Measurements from ENCODE around the gene ARSA. TPM values are rescaled to one million over a fixed set of nuclear protein-coding genes. Genes with fewer than 3 reads are reported as not detected.

The ARSA gene
- total RNA-seq, 1 experiment from 2014 or later, result 11.3 TPM

DNA sequence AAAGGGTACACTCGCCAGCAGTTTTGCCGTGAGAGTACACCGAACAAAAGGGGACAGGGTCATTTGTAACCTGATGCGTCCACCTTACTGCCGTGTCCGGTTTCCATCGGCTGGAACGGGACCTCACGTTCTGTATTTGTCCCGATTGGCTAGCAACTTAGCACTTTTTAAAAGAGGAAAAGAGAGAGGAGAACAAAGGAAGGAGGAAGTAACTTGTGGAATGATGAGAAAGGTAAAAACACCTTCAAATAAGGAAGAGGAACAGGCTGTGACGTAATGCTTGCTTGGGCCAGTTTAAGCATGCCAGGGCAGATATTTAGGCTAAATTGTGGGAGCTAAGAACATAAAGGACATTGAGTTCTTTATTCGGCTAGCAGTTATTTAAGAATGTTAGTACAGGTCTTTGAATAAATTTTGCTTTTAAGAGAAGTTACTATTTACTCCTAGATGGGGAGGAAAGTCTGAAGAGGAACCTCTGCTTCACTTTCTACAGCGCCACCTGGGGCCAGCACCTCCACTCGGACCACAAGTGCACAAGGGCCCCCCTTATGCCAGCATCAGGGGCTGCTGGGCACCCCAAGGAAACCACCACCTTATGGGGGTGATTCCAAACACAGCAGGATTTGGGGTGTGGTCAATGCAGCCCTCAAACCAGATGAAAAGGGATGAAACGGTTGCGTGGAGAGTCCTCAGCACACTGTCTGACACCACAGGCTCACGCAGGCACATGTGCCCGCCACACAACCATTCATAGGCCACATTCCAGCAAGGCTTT lies 5.8 kb downstream of the ARSA start:
- BruUV-seq (replicated peaks), result TSS peak; percentile 26
- intact Hi-C loops (cut with micrococcal nuclease), result loop anchor here (2.0 to 5.0 kb wide), 2 partner anchors 69 to 95 kb away; partner anchors contain the start of gene SCO2

DNA sequence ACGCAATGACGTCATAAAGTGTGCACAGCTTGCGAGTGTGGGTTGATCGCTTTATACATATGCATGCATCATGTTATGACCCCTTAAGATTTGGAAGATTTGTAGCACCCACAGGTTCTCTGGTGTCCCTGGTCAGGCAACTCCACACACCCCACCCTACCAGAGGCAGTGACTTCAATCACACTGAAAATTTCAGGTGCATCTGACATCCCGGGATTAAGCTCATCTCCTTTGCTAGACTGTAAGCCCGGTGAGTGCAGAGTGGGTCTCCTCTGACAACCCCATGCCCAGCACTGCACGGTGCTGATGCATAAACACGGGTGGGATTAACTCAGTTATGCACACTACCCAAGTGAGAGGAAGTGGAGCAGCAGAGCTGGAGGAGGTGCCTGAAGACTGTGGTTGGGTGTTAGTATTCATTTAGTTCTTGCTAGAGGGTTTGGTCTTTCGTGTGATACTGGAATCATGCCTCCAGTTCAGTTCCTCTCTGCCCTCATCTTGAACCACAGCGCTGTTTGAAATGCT lies 6.5 kb downstream of the ARSA start:
- ATAC-seq, result peak; percentile 55
- intact Hi-C loops (cut with micrococcal nuclease), result loop anchor here (2.0 to 5.0 kb wide), 2 partner anchors 69 to 94 kb away; partner anchors contain the start of gene SCO2
- no peak overlapping the region for H3K27ac ChIP-seq (ENCODE audit: low read length)
- H3K9me3 ChIP-seq (ENCODE audit: low read length), result no peaks in the 10 kb centered on the region
- H3K4me1 ChIP-seq (ENCODE audit: insufficient read depth, low read length), result peaks cover 15% of the 10 kb centered on the region; the same call in 1 of the 2 replicates
- no peak for DNase-seq
- H3K79me2 ChIP-seq (ENCODE audit: low read length), result no peaks in the 10 kb centered on the region
- H3K4me3 ChIP-seq (ENCODE audit: low read length), result peak overlapping the region; percentile 75
- no peaks in the 10 kb centered on the region for H3K27me3 ChIP-seq (ENCODE audit: low read length)
- POLR2A ChIA-PET (ENCODE audit: unreplicated experiment), result no interaction called here
- H3K9me2 ChIP-seq (replicated peaks; ENCODE audit: low read length), result no peaks in the 10 kb centered on the region
- H2AFZ ChIP-seq (ENCODE audit: low read length), result peak overlapping the region; percentile 57
- H3F3A ChIP-seq (ENCODE audit: low read length, unreplicated experiment), result no peaks in the 10 kb centered on the region
- H4K20me1 ChIP-seq (ENCODE audit: low read length), result no peaks in the 10 kb centered on the region
- BruUV-seq (replicated peaks), result TSS peak; percentile 19
- TF ChIP-seq EZH2phosphoT487 (IDR thresholded peaks at IDR 0.05; ENCODE audit: borderline replicate concordance, low read length) (no peak), EZH2 (IDR thresholded peaks at IDR 0.05; ENCODE audit: low read length, unreplicated experiment) (no peak)
- TF ChIP-seq, protein P1, sequence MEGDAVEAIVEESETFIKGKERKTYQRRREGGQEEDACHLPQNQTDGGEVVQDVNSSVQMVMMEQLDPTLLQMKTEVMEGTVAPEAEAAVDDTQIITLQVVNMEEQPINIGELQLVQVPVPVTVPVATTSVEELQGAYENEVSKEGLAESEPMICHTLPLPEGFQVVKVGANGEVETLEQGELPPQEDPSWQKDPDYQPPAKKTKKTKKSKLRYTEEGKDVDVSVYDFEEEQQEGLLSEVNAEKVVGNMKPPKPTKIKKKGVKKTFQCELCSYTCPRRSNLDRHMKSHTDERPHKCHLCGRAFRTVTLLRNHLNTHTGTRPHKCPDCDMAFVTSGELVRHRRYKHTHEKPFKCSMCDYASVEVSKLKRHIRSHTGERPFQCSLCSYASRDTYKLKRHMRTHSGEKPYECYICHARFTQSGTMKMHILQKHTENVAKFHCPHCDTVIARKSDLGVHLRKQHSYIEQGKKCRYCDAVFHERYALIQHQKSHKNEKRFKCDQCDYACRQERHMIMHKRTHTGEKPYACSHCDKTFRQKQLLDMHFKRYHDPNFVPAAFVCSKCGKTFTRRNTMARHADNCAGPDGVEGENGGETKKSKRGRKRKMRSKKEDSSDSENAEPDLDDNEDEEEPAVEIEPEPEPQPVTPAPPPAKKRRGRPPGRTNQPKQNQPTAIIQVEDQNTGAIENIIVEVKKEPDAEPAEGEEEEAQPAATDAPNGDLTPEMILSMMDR (conservative IDR thresholded peaks at IDR 0.05; ENCODE audit: low read depth, low read length), result no peak
- H3K4me2 ChIP-seq (ENCODE audit: low read length), result peak overlapping the region; percentile 98
- no peaks in the 10 kb centered on the region for H3K36me3 ChIP-seq (ENCODE audit: low read depth, low read length)
- CTCF ChIA-PET, result interaction anchor here (1.1 to 1.8 kb wide), 2 partner anchors 21 to 96 kb away, joined by 3 to 16 read pairs; partner anchors contain the start of genes MAPK8IP2 and SCO2
- H3K9ac ChIP-seq (ENCODE audit: low read length), result no peak overlapping the region

More for the DNA sequence above, 5.8 kb downstream of the ARSA start:
- H3K9ac ChIP-seq (ENCODE audit: low read length), result no peak overlapping the region
- H3K27me3 ChIP-seq (ENCODE audit: low read length), result no peaks in the 10 kb centered on the region
- no peaks in the 10 kb centered on the region for H3K9me2 ChIP-seq (replicated peaks; ENCODE audit: low read length)
- no peaks in the 10 kb centered on the region for H3K79me2 ChIP-seq (ENCODE audit: low read length)
- POLR2A ChIA-PET (ENCODE audit: unreplicated experiment), result no interaction called here
- H3K27ac ChIP-seq (ENCODE audit: low read length), result no peak overlapping the region
- no peaks in the 10 kb centered on the region for H3K36me3 ChIP-seq (ENCODE audit: low read depth, low read length)
- H3F3A ChIP-seq (ENCODE audit: low read length, unreplicated experiment), result no peaks in the 10 kb centered on the region
- CTCF ChIA-PET, result interaction anchor here (1.8 kb wide), 1 partner anchor 97 kb away, joined by 16 read pairs; the partner anchor contains the start of gene SCO2
- peak overlapping the region; percentile 98 for H3K4me2 ChIP-seq (ENCODE audit: low read length)
- no peaks in the 10 kb centered on the region for H3K9me3 ChIP-seq (ENCODE audit: low read length)
- no peaks in the 10 kb centered on the region for H4K20me1 ChIP-seq (ENCODE audit: low read length)
- ATAC-seq, result peak; percentile 23
- DNase-seq, result peak; percentile 11
- peak overlapping the region; percentile 75 for H3K4me3 ChIP-seq (ENCODE audit: low read length)
- TF ChIP-seq EZH2phosphoT487 (IDR thresholded peaks at IDR 0.05; ENCODE audit: borderline replicate concordance, low read length) (no peak), EZH2 (IDR thresholded peaks at IDR 0.05; ENCODE audit: low read length, unreplicated experiment) (no peak)
- TF ChIP-seq, protein P1 (conservative IDR thresholded peaks at IDR 0.05; ENCODE audit: low read depth, low read length), result peak; percentile 55
- peak overlapping the region; percentile 57 for H2AFZ ChIP-seq (ENCODE audit: low read length)
- H3K4me1 ChIP-seq (ENCODE audit: insufficient read depth, low read length), result peaks cover 17% of the 10 kb centered on the region; the same call in 1 of the 2 replicates
